Activated T-helper 1 cell treated with anti-CD3 and anti-CD28 coated beads, Interleukin-12 subunit alpha, Interleukin-12 subunit beta, Interleukin-2, Interleukin-4 antibody, amounts not matched to agents 30 ng/mL and 10 ng/mL and 1 ng/mL, durations not matched to agents 14 hours and 24 hours and 36 hours (primary cell): Measurements from ENCODE around the gene COPZ2. TPM values are rescaled to one million over a fixed set of nuclear protein-coding genes. Genes with fewer than 3 reads are reported as not detected.

ENCODE experiments used
- DNase-seq: peaks from one replicate; pipeline ENCODE4 v3.0.0; 2021; ENCODE audit warnings: low spot score
- H3K27ac Mint-ChIP-seq: one replicate; pipeline ENCODE4 v1.8.0; 2021; ENCODE audit warnings: mild to moderate bottlenecking, mixed read lengths
- H3K27me3 Mint-ChIP-seq: one replicate; pipeline ENCODE4 v1.8.0; 2022; ENCODE audit warnings: mild to moderate bottlenecking, moderate library complexity, mixed read lengths; ENCODE audit not compliant: insufficient read depth
- H3K36me3 Mint-ChIP-seq: one replicate; pipeline ENCODE4 v1.8.0; 2021; ENCODE audit warnings: low read depth, mixed read lengths
- H3K4me1 Mint-ChIP-seq: one replicate; pipeline ENCODE4 v1.8.0; 2021; ENCODE audit warnings: low read depth, mixed read lengths
- H3K4me3 Mint-ChIP-seq: one replicate; pipeline ENCODE4 v1.8.0; 2021; ENCODE audit warnings: mild to moderate bottlenecking, moderate library complexity, mixed read lengths
- H3K9me3 Mint-ChIP-seq: one replicate; pipeline ENCODE4 v1.8.0; 2021; ENCODE audit warnings: mixed read lengths
- intact Hi-C: fragments of 100-400 bp; cut with micrococcal nuclease; formaldehyde crosslinking; loops from one replicate; pipeline ENCODE4 v1.15.1; 2024
- total RNA-seq: library from RNA; stranded (reverse); gene quantifications from 2 replicates; pipeline ENCODE4 v1.2.3, GENCODE V29; 2022

COPZ2 gene
- total RNA-seq, 1 donor from 2014 or later: 3.4 TPM

DNA sequence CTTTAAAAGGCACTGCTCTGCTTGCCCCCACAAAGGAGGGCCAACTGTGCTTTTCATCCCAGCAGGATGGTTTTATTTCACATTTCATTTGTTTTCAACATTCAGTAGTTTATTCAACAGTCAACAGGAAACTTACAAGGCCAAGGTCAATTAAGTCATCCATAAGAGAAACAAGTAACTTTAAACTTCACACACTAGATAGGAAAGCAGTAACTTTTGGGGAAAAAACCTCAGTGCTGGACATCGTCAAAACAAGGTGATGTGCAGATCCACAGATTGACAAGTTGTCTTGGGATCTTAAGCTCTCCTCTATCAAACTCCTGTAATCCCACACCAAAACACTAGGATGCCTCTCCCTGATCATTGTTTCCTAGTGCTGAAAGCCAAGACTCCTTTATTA is 29.1 kb upstream of the COPZ2 start:
- DNase-seq: no peak
- Mint-ChIP-seq H3K36me3 (peaks cover 48% of the 10 kb centered on the region), H3K27ac (peak overlapping the region; percentile 64), H3K4me1 (no peaks in the 10 kb centered on the region), H3K9me3 (no peaks in the 10 kb centered on the region), H3K4me3 (no peak overlapping the region), H3K27me3 (no peaks in the 10 kb centered on the region)
- intact Hi-C loops: no loop called here

DNA sequence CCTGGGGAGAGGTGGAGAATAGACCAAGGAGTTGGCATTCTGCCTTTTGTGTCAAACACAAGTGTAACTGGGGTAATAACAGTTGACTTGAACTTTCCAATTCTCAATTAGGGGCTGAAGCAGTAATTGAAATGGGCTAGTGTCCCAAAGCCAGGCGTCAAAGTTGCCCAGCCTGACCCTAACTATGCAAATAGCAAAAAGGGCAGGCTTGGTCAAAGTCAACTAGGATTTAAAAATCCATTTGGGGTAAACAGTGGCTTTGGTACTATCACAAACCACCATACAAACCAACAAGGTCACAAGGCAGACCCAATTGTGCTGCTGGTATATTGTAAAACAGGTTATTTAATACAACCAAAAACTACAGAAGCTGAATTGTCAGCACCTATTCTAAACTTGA is 28.6 kb upstream of the COPZ2 start:
- Mint-ChIP-seq H3K4me1 (no peaks in the 10 kb centered on the region), H3K4me3 (no peak overlapping the region), H3K36me3 (peaks cover 50% of the 10 kb centered on the region), H3K27ac (peak overlapping the region; percentile 64), H3K9me3 (no peaks in the 10 kb centered on the region), H3K27me3 (no peaks in the 10 kb centered on the region)
- no peak for DNase-seq
- intact Hi-C loops: no loop called here

DNA sequence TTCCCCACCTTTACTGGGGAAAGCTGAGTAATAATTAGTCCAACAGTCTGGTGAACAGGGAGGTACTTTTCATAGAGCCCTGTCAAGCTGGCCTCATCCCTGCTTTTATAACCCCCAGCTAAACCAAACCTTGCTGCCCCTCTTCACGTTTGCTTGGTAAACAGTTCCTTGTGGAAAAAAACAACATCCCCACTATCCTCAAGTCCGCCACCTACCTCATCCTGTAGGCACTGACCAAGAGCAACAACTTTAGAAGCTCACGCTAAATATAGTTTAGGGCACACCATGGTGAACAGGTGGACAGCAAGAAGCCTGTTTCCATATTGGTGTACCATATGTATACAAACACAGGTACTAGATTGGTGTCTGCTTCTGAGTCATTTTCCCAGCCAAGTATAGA is 27.0 kb upstream of the COPZ2 start:
- no peaks in the 10 kb centered on the region for H3K9me3 Mint-ChIP-seq
- no peak for DNase-seq
- H3K36me3 Mint-ChIP-seq: peaks cover 47% of the 10 kb centered on the region
- peaks cover 2% of the 10 kb centered on the region for H3K4me1 Mint-ChIP-seq
- H3K27ac Mint-ChIP-seq: peak overlapping the region; percentile 7
- intact Hi-C loops: no loop called here
- no peaks in the 10 kb centered on the region for H3K27me3 Mint-ChIP-seq
- H3K4me3 Mint-ChIP-seq: no peak overlapping the region

DNA sequence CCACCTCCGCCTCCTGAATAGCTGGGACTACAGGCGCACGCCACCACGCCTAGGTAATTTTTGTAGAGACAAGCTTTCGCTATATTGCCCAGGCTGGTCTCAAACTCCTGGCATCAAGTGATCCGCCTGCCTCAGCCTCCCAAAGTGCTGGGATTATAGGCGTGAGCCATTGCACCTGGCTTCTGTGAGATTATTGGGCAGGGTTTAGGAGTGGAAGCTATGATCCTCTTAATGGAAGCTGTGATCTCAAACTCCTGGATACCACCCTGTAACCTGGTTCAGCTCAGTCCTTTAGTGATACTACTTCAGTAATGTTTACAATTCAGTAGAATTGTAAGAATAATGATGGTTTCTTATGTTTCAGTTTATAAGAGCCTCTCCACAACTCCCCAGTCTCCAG is 24.7 kb upstream of the COPZ2 start:
- Mint-ChIP-seq H3K4me1 (peaks cover 11% of the 10 kb centered on the region), H3K4me3 (no peak overlapping the region), H3K27me3 (no peaks in the 10 kb centered on the region), H3K9me3 (no peaks in the 10 kb centered on the region), H3K36me3 (peaks cover 56% of the 10 kb centered on the region), H3K27ac (no peak overlapping the region)
- intact Hi-C loops: no loop called here
- DNase-seq: no peak

DNA sequence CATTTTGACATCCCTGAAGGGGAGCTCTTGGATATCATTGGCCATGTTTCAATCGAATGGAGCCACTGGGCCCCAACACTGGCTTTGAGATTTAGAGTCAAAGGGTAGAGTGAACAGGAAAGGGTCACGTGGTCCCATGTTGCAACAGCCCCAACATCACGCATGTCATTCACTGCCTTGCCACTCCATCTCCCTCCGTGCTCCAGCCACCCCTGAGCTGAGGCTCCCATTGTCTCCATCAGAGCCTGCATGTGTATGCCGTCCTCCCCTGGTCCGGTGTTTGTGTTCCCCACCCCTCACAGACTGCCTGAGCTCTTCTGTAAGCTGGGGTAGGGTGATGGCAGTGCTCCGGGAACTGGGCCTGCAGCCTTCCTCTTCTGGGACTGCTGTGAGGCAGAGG is 22.7 kb upstream of the COPZ2 start:
- intact Hi-C loops: no loop called here
- Mint-ChIP-seq H3K4me1 (peaks cover 27% of the 10 kb centered on the region), H3K4me3 (no peak overlapping the region), H3K27ac (no peak overlapping the region), H3K9me3 (no peaks in the 10 kb centered on the region), H3K36me3 (peaks cover 61% of the 10 kb centered on the region), H3K27me3 (no peaks in the 10 kb centered on the region)
- DNase-seq: no peak

DNA sequence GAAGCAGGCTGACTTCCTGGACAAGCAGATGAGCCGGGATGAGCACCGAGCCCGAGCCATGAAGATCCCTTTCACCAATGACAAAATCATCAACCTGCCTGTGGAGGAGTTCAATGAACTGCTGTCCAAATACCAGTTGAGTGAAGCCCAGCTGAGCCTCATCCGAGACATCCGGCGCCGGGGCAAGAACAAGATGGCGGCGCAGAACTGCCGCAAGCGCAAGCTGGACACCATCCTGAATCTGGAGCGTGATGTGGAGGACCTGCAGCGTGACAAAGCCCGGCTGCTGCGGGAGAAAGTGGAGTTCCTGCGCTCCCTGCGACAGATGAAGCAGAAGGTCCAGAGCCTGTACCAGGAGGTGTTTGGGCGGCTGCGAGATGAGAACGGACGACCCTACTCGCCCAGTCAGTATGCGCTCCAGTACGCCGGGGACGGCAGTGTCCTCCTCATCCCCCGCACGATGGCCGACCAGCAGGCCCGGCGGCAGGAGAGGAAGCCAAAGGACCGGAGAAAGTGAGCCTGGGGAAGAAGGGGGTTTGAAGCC is 21.6 kb upstream of the COPZ2 start:
- no peak for DNase-seq
- intact Hi-C loops: no loop called here
- H3K4me1 Mint-ChIP-seq: peaks cover 32% of the 10 kb centered on the region
- H3K27ac Mint-ChIP-seq: no peak overlapping the region
- H3K4me3 Mint-ChIP-seq: no peak overlapping the region
- H3K27me3 Mint-ChIP-seq: no peaks in the 10 kb centered on the region
- no peaks in the 10 kb centered on the region for H3K9me3 Mint-ChIP-seq
- peaks cover 53% of the 10 kb centered on the region for H3K36me3 Mint-ChIP-seq

DNA sequence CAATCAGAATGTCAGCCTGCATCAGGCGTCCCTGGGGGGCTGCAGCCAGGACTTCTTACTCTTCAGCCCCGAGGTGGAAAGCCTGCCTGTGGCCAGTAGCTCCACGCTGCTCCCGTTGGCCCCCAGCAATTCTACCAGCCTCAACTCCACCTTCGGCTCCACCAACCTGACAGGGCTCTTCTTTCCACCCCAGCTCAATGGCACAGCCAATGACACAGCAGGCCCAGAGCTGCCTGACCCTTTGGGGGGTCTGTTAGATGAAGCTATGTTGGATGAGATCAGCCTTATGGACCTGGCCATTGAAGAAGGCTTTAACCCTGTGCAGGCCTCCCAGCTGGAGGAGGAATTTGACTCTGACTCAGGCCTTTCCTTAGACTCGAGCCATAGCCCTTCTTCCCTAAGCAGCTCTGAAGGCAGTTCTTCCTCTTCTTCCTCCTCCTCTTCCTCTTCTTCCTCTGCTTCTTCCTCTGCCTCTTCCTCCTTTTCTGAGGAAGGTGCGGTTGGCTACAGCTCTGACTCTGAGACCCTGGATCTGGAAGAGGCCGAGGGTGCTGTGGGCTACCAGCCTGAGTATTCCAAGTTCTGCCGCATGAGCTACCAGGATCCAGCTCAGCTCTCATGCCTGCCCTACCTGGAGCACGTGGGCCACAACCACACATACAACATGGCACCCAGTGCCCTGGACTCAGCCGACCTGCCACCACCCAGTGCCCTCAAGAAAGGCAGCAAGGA is 21.0 kb upstream of the COPZ2 start:
- intact Hi-C loops: no loop called here
- H3K4me3 Mint-ChIP-seq: no peak overlapping the region
- DNase-seq: no peak
- H3K27ac Mint-ChIP-seq: peak overlapping the region; percentile 52
- peaks cover 37% of the 10 kb centered on the region for H3K4me1 Mint-ChIP-seq
- no peaks in the 10 kb centered on the region for H3K27me3 Mint-ChIP-seq
- peaks cover 54% of the 10 kb centered on the region for H3K36me3 Mint-ChIP-seq
- no peaks in the 10 kb centered on the region for H3K9me3 Mint-ChIP-seq

DNA sequence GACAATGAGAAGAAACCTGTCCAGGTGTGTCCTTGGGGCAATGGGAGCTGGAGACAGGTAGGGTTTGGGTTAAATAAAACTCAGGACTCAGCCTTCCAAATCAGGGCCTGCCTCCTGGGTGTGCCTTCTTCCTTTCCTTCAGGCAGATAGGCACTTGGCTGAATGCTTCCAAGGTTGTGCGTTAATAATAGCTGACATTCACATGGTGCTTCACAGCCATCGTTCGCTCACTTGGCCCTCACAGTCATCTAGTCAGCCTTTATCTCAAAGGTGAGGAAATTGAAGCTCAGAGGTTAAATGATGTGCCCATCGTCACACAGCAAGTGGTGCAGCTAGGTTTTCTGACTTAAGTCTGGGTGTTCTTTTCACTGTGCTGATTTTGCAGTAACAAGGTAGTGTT is 20.0 kb upstream of the COPZ2 start:
- H3K36me3 Mint-ChIP-seq: peaks cover 59% of the 10 kb centered on the region
- no peaks in the 10 kb centered on the region for H3K9me3 Mint-ChIP-seq
- H3K4me3 Mint-ChIP-seq: no peak overlapping the region
- no peaks in the 10 kb centered on the region for H3K27me3 Mint-ChIP-seq
- H3K4me1 Mint-ChIP-seq: peaks cover 46% of the 10 kb centered on the region
- no peak for DNase-seq
- intact Hi-C loops: no loop called here
- H3K27ac Mint-ChIP-seq: peak overlapping the region; percentile 1

DNA sequence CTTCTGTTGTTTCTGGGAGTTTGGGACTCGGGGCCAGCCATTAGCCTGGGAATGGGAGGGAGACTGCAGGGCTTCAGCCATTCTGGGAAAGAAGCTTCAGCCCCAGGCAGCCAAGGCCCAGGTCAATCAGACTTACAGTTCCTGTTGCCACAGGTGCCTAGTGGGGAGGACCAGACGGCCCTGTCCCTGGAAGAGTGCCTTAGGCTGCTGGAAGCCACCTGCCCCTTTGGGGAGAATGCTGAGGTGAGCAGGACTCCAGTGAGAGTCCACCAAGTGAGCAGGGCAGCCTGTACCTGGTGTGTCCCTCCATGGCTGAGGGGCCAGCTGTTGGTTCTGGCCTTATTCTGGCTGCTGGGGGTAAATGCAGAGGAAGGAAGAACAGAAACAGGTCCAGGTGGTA is 19.3 kb upstream of the COPZ2 start:
- DNase-seq: no peak
- Mint-ChIP-seq H3K27me3 (no peaks in the 10 kb centered on the region), H3K36me3 (peaks cover 58% of the 10 kb centered on the region), H3K4me1 (peaks cover 54% of the 10 kb centered on the region), H3K27ac (peak overlapping the region; percentile 92), H3K9me3 (no peaks in the 10 kb centered on the region), H3K4me3 (no peak overlapping the region)
- intact Hi-C loops: loop anchor here (1.0 kb wide), 1 partner anchor 9 kb away; the partner anchor contains the start of gene NFE2L1

DNA sequence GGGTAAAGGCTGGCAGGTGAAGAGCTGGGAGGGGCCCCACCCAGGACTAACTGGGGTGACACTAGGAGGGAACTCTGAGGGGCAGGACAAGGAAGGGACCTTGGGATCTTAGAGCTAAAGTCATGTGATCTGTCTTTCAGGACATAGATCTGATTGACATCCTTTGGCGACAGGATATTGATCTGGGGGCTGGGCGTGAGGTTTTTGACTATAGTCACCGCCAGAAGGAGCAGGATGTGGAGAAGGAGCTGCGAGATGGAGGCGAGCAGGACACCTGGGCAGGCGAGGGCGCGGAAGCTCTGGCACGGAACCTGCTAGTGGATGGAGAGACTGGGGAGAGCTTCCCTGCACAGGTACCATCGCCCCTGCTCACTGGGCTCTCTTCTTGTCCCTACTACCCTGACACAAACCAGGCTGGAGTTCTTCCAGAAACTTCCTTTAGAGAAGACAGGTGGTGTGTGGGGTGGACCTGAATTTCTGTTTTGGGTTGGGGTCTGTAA is 18.7 kb upstream of the COPZ2 start:
- peaks cover 60% of the 10 kb centered on the region for H3K36me3 Mint-ChIP-seq
- H3K9me3 Mint-ChIP-seq: no peaks in the 10 kb centered on the region
- intact Hi-C loops: loop anchor here (1.0 kb wide), 1 partner anchor 8 kb away; the partner anchor contains the start of gene NFE2L1
- no peaks in the 10 kb centered on the region for H3K27me3 Mint-ChIP-seq
- peak overlapping the region; percentile 92 for H3K27ac Mint-ChIP-seq
- DNase-seq: no peak
- H3K4me3 Mint-ChIP-seq: peak overlapping the region; percentile 63
- peaks cover 60% of the 10 kb centered on the region for H3K4me1 Mint-ChIP-seq

DNA sequence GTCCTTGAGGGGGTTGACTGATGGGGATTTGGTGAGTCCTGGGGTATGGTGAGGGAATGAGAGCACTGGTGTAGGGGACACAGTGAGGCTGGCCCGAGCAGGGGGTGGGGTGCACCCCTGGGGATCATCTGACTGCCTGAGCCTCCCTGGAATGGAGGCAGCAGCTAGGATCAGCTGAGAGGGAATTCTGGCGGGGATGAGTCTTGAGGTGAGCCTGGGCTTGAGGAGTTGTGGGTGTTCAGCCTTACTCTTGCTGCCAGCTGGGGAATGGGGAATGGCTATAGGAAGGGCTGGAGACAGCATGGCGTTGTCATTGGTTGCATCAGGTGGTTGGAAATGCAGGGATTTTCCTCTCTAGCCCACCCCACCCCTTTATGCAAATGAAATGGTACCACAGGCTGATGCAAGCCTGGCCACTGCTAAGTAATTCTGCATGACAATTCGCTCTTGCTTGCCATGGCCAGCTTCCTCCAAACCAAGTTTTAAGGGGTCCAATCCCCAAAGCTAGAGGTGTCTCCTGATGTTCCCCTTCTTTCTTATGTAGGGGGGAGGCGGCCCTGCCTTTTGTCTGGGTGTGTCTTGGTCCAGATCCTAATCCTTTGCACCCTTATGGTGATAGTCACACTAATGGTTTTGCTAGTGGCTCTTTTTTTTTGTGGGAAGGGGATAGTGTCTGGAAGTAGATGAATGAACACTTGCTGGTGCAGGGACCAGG is 18.1 kb upstream of the COPZ2 start:
- H3K27me3 Mint-ChIP-seq: no peaks in the 10 kb centered on the region
- no peak for DNase-seq
- peaks cover 60% of the 10 kb centered on the region for H3K36me3 Mint-ChIP-seq
- H3K9me3 Mint-ChIP-seq: no peaks in the 10 kb centered on the region
- peaks cover 66% of the 10 kb centered on the region for H3K4me1 Mint-ChIP-seq
- H3K4me3 Mint-ChIP-seq: peak overlapping the region; percentile 63
- peak overlapping the region; percentile 92 for H3K27ac Mint-ChIP-seq
- intact Hi-C loops: loop anchor here (1.0 kb wide), 1 partner anchor 7 kb away; the partner anchor contains the start of gene NFE2L1

DNA sequence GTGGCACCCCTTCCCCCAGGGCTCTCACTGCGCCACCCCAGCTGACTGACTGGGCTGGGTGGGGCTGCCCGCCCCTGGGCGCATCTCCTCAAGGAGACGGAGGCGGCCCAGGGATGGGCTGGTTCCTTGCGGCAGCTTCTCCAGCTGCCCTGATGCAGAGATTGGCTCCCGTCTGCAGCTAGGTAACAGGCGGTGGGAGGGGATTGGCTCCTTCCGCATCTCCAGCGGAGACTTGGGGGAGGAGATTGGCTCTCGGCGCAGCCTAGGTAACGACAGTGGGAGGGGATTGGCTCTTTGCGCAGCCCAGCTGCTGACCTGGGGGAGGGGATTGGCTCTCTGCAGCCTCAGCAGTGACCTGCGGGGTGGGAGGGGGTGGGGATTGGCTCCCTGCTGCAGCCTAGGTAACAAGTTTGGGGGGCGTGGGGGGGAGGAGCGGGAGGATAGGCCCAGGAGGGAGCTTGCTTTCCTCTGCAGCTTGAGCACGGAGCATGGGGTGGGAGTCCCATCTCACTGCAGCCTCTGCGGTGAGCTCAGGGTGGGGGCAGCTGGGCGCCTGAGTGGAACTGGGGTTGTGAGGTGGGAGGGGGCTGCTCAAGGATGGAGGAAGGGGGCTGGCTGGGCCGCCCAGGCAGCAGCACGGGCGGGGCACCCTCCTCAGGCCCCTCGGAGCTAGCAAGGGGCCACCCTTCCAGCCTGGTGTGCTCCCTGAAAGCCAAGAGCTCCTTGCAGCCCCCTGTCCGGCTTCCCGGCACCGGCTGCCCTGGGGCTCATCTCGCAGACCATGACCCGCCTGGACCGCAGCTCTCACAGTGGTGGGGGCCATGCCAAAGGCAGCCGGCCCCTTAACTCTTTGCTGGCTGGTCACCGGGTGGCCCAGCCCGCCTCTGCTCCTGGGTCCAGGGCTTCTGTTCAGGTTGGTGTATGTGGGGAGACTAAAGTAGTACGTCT is 16.9 kb upstream of the COPZ2 start:
- DNase-seq: no peak
- Mint-ChIP-seq H3K4me1 (peaks cover 74% of the 10 kb centered on the region), H3K27me3 (no peaks in the 10 kb centered on the region), H3K9me3 (no peaks in the 10 kb centered on the region), H3K36me3 (peaks cover 62% of the 10 kb centered on the region), H3K27ac (peak overlapping the region; percentile 92), H3K4me3 (peak overlapping the region; percentile 63)
- intact Hi-C loops: no loop called here
